ENCODE measurements around the gene SLC25A10.

DNA sequence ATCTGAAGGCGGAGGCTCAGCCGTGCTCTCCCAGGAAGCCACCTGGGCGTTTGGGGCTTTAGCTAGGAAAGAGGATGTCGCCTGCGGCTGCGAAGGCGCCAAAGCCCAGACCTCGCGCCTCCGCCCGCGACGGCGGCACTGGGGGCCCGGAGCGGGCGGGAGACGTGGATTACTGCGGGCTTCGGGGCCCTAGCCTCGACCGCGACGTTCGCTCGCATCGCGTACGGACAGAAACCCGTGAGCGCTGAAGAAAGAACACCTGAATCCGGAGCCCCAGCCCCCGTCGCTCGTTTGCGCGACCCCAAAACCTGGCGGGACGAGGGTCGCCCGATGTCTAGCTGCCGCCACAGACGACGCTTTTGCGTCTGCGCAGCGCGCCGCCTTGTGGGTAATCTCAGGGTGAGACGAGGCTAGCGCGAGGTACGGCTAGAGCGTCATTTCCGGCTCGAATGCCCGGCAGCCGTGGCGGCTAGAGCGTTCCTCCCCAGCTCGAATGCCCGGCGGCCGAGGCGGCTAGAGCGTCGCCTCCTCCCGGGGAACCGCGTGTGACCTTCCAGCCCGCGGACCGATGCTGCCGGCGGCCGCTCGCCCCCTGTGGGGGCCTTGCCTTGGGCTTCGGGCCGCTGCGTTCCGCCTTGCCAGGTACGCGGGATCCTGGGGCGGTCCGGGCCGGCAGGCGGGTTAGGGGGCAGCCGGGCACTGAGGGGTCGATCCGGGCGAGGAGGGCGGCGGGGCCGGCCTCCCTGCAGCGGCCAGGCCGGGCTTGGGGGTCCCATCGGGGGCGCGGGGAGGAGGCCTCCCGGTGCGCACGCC, 8.9 kb upstream of the SLC25A10 start, which contains the start of gene MRPL12:
- TF ChIP-seq EZH2 (IDR thresholded peaks at IDR 0.05; ENCODE audit: borderline replicate concordance, low read length): no peak
- TF ChIP-seq, protein P1, sequence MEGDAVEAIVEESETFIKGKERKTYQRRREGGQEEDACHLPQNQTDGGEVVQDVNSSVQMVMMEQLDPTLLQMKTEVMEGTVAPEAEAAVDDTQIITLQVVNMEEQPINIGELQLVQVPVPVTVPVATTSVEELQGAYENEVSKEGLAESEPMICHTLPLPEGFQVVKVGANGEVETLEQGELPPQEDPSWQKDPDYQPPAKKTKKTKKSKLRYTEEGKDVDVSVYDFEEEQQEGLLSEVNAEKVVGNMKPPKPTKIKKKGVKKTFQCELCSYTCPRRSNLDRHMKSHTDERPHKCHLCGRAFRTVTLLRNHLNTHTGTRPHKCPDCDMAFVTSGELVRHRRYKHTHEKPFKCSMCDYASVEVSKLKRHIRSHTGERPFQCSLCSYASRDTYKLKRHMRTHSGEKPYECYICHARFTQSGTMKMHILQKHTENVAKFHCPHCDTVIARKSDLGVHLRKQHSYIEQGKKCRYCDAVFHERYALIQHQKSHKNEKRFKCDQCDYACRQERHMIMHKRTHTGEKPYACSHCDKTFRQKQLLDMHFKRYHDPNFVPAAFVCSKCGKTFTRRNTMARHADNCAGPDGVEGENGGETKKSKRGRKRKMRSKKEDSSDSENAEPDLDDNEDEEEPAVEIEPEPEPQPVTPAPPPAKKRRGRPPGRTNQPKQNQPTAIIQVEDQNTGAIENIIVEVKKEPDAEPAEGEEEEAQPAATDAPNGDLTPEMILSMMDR (conservative IDR thresholded peaks at IDR 0.05 in 1 of 2, IDR thresholded peaks at IDR 0.05 in 1 of 2; ENCODE audit: extremely low read depth in 1 of 2, insufficient read depth in 1 of 2, low read depth in 1 of 2, low read length in 2 of 2): no peak

Data from mammary epithelial cell (primary cell).